HG03378 (cell line): ENCODE results near the gene CDK6.
"Not testable (repeated sequence)": the region's sequence is repeated elsewhere in the genome, so short reads cannot be mapped to it uniquely, and the experiment has no call there.

Experiments used
- ATAC-seq: cut with Tn5 transposase; IDR thresholded peaks from one replicate; pipeline ENCODE4 v1.9.1; 2021; ENCODE audit warnings: mild to moderate bottlenecking, moderate library complexity; ENCODE audit not compliant: unreplicated experiment

CDK6 gene

DNA sequence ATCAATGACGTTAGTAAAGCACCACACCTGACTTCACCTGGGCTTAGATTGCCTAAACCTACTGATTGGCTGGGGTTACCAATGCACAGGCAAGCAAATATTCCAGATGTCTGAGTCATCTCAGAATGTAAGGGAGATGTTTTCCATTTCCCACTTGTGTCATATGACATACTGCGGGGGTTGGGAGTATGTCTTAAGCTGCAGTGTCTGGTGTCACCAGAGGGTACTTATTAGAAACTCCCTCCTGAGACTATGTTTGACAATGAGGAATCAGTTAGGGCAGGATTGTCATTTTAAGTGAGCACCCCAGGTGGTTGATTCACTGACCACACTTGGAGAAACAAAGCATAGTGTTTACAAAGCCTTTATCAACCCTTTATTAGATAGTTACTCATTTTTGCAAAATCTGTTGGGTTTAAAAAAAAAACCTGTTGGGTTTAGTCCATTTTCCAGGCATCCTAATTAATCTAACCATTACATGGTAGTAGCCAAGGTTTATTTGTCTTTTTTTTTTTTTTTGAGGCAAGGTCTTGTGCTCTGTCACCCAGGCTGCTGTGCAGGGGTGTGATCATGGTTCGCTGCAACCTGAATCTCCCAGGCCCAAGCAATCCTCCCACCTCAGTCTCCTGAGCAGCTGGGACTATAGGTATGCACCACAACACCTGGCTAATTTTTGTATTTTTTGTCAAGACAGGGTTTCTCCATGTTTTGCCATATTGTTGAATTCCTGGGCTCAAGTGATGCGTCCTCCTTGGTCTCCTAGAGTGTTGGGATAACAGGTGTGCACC is 72.5 kb downstream of the CDK6 start:
- no peak for ATAC-seq

DNA sequence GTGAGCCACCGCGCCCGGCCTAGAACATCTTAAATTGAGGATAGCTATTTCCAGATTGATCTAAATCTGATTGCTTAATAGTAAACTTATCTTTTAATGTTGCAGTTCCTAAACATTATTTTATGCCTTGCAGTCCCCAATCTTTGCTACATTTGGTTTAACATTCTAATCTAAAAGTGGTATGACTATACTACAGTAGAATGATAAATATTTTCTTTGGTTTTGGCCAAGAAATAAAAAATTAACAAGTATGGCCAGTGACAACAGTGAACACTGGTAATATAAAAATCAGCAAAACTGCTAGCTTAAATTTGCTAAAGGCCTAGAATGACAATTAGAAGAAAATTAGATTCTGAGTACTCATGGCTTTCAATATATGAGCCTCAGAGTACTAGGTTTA is 73.5 kb downstream of the CDK6 start:
- no peak for ATAC-seq

DNA sequence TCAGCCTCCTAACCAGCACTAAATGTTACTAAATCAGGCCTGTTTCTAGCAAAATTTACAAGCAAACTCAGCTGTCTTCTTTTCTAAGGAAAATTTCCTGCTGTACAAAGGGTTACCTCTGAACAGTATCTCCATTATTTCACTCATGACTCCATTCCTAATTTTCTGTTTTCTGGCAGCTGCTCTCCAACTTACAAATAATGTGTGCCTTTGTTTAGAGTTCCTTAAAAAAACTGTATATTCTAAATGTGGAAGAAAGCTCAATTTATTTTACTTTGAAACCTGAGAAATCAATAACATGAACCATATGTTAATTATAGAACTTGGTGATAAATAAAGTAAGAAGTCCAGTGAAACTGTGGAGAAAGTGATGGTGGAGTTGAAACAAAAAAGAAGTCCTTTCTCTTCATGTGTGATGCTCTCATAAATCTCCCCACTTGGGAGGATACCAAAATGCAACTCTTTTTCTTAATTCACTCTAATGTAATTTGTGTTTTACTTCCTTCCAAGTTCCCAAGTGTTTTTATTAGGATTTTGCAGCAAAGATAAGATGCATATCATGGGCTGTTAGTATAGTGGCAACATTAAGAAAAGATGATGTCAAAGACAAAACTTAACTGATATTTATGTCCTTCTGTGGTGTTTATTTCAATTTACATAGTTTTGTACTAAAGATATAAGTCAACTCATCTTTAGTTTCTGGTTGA is 74.8 kb downstream of the CDK6 start:
- ATAC-seq: no peak

DNA sequence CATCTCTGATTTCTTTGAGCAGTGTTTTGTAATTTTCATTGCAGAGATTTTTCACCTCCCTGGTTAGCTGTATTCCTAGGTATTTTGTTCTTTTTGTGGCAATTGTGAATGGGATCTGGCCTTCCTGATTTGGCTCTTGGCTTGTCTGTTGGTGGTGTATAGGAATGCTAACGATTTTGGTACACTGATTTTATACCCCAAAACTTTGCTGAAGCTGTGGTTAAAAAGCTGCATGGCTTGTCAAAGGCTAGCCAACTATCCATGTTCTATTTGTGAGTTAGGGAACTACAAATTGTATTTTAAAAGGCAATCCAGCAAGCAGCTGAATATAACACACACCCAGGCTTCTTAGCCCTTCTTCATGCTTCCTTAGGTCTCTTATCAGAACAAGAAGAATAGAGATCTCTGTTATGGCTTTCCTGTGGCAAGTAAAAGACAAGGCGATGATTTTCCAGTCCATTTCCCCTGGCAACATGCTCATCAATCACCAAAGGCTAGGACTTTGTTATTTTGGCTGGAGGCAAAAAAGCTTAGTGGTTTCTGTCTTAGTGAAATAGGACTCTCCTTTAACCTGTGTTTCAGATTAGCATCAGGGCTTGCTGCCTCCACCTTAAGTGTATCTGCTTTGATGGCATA is 77.5 kb downstream of the CDK6 start:
- ATAC-seq: no peak

DNA sequence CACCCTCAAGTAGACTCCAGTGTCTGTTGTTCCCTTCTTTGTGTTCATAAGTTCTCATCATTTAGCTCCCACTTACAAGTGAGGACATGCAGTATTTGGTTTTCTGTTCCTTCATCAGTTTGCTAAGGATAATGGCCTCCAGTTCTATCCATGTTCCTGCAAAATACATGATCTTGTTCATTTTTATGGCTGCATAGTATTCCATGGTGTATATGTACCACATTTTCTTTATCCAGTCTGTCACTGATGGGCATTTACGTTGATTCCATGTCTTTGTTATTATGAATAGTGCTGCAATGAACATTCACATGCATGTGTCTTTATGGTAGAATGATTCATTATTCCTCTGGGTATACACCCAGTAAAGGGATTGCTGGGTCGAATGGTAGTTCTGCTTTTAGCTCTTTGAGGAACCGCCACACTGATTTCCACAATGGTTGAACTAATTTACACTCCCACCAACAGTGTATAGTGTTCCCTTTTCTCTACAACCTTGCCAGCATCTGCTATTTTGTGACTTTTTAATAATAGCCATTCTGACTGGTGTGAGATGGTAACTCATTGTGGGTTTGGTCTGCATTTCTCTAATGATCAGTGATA is 79.0 kb downstream of the CDK6 start:
- ATAC-seq: not testable (repeated sequence)

DNA sequence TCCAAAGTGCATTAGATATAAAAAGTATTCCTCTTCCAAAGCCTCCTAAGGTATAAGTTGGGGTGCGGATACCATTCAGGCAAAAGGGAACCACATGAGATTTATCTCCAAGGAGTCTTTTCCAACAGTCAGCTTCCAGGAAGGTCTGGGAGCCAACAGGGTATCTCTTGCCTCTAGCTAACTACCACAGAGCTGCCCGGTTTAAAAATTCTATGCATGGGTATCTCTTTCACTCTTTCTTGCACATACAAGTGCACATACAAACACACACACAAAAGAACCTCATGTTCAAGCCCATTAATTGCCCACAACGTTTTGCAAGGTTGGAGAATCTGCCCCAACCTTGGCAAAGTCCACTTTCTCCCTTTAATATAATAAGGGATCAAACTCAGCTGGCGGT is 80.7 kb downstream of the CDK6 start:
- no peak for ATAC-seq

DNA sequence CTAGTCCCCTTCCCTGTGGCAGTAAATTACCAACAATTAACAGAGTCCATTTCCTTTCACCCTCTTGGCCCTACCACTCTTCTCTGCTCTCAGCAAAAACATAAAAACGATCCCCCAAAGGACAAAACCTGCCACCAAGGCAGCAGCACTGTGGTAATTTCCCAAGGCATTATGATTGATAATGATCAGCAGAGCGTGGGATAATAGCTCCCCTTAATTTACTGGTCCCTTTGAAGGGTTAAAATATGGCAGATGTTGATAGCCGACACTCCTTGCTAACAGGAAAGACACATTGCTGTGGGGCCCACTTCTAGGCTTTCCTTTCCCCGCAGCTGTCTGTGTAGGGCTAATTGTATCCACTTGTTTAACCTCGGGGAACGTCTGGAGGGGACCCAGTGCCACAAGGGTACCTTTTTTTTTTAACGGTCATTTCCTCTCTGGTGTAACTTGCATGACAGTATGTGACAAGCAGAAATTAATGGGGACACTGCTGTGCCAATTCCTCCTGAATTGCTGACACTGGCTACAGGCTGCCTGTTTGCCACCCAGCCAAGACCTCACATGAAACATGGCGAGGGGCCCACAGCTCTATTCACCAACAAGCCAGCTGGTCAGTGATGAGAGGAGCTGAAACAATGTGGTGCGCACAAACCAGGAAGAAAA is 81.3 kb downstream of the CDK6 start:
- no peak for ATAC-seq

DNA sequence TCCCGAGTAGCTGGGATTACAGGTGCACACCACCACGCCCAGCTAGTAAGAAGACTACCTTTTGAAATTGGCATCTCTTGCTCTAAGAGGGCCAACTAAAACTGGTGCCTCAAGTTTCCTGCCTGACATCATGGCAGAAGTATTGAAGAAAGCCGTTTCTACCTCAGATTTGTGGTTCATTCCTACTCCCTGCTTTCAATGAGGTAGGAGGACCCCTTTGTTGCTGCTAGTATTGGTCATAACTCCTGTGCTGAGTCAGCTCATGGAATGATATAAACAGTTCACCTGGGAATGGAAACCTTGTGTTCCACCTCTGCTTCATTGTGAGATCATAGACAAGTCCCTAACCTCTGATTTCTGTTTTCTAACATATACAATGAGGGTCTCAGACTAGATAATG is 82.8 kb downstream of the CDK6 start:
- no peak for ATAC-seq

DNA sequence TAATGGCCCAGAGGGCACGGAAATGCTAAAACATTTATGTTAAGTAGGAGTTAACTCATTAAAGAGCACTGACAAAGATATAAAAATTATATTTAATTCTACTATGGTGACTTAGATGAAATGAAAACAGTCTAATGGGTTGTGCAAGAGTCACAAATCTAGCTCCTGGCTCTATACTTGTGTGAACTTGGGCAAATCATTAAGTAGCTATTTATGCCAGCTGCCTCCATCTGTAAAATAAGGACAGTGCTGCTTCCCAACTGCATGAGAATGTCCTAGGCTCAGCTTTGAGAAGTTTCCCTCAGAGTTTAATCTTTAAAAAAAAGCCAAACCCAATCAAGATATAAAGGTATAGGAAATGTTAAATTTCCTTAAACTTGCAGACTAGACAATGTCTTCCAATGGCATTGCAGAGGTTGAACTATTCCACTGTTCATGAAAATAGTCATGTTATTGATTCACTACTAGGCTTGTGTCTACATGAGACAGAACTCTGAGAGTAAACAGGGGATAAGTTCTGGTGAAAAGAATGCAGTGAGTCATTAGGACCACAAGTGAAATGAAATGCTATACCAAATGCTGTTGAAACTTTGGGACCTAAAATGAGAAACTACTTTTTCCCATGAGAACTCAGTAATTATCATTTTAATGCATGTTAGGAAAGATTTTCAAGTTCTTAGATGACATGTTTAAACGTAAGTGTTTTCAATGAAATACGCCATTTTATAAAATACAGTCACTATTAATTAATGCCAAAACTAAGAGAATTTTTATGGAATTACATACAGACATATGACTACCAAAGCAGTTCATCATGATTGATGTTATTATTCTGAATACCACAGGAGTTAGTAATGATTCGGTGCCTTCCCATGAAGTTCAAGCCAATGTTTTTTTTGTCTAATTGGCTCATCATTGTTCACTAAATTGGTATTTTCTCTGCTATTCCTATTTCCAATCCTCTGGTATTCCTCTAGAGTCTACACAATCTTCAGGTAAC is 84.2 kb downstream of the CDK6 start:
- ATAC-seq: no peak

DNA sequence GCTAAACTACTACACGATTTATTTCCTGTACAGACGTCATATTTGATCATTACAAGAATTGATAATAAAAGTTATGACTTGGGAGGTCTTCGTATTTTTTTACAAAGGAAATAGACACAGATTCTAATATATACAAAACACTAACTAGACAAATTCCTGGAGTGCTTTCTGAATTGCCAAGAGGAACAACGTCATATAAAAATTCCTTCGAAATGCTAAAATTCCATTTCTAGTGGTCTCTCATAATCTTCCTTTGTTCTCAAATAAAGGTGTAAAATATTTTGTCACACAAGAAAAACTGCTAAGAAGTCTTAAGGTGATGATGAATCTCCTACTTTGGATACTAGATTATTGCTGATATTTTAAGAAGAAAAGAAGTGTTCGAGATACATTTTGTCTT is 85.4 kb downstream of the CDK6 start:
- ATAC-seq: no peak

DNA sequence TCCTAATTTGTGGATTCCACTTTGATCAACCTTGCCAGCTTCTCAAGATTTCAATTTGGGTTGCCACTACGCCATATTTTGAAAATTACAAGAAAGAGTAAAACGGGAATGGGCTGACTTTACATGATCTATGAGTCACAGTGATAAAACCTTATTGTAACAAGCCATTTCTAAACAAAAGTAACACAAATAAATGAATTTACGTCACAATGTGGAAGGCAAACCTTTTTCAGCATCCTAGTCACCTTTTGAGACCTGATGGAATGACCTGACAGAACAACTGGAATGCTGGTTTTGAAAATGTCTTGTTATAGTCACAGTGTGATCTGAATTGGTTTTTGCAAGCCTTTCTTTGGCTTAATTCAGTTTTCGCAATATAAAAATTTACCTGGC is 85.9 kb downstream of the CDK6 start:
- ATAC-seq: no peak

DNA sequence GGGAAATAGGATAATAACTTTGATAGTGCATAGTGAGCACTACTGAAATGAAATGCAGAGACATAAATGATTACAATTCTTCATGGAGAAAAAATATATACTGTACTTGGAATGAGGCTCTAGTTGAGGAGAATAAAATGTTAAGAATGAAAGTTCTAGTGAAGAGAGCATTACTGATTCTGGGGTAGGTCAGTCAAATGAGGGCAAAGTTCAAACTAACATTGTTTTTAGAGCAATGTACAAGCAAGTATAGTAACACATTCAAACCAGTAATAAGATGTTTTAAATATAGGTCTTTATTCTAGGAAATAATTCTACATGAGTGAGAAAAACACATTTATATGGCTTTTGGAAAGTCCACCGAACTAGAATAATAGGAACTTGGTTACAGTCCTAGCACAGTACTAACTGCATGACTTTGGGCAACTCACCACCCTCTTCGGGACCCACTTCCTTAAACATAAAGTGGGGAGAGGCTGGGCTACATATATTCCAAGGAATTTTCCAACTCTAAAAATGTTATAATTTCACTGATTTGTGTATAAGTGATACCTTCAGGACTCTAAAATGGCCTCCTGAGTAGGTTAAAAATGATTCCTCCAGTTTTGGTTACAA is 86.4 kb downstream of the CDK6 start:
- no peak for ATAC-seq

DNA sequence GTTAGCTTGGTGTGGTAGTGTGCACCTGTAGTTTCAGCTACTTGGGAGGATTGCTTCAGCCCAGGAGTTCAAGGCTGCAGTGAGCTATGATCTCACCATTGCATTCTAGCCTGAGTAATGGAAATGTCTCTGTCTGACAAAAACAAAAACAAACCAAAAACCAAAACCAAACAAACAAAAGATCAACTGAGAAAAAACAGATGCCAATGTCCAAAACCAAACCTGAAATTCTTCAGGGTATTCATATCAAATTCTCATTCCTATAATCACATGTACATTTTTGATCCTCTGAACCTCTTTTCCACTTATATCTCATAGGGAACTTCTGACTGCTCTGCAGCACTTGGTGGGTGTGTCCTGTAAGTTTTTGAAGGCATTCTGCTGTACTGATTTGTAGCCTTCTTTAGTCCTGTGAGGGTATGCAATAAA is 87.0 kb downstream of the CDK6 start:
- ATAC-seq: no peak

DNA sequence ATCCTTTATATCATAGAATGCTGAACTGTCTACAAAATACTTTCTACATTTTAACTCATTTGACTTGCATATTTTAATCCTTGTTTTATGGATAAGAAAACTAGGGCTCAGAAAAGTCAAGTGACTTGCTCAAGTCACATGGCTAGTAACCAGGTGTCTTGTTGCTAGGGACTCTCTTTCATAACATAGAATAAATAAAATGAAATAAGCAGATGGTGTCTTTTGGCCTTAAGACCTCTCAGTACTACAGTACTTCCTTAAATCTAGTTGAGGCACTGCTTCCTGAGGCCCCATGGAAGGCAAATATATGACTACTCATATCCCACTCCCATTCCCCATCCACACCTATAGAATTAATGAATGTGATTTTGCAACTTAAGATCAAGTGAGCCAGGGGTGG is 87.9 kb downstream of the CDK6 start:
- ATAC-seq: no peak

DNA sequence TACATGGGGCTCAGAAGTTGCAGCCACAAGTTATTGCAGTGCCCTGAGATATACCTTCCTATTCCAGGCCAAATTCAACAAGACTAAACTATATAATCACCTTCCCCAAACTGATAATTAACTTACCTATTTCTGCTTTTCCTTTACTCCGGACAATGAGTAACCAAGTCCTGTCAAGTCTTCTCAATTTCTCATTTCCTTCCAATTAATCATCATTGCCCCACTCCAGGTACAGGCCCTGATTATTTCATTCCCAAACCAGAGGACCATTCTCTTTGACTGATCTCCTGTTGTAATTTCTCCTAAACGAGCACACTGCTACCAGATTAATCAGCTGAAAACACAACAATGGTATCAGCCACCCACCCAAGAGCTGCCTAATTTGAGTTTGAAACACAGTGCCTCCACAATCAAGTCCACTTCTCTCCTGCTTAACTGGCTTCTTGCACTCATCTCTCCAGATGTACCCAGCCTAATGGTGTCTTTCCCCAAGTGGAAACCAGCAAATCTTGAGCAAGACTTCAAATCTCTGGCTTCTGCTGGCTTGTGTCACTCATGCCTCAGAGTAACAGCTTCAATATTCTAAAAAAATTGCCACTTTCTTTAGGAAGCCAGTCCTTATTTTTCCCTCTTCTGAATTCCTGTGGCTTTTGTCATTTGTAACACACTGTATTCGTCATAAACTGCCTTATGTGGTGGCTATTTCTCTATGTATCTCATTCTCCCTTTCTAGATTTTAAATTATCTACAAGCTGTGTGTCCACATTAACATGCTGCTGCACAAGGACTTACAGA is 89.1 kb downstream of the CDK6 start:
- ATAC-seq: no peak

DNA sequence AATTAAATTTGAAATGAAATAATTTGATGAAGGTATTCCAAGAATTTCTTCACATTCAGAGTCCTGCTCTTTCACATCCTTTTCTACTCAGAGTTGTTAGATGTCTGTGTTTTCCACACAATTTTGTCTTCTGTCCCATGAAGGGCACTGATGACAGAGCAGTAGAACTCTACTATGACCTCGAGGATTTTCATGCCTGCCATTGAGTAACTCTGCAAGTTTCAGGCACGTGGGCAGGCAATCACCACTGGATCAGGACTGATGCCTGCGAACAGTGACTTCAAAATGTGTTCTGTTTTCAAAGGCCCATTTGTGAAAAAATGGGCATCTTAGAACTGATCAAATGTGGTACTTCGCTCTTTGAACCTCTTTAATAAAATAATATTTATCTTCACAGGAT is 91.1 kb downstream of the CDK6 start:
- no peak for ATAC-seq

DNA sequence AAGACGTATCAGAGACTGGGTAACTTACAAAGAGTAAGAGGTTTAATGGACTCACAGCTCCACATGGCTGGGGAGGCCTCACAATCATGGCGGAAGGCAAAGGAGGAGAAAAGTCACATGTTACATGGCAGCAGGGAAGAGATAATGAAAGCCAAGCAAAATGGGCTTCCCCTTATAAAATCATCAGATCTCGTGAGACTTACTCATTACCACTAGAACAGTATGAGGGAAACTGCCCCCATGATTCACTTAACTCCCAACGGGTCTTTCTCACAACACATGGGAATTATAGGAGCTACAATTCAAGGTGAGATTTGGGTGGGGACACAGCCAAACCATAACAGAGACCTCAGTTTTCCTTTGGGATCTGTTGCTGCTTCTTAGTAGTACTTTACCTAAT is 92.2 kb downstream of the CDK6 start:
- ATAC-seq: not testable (repeated sequence)

DNA sequence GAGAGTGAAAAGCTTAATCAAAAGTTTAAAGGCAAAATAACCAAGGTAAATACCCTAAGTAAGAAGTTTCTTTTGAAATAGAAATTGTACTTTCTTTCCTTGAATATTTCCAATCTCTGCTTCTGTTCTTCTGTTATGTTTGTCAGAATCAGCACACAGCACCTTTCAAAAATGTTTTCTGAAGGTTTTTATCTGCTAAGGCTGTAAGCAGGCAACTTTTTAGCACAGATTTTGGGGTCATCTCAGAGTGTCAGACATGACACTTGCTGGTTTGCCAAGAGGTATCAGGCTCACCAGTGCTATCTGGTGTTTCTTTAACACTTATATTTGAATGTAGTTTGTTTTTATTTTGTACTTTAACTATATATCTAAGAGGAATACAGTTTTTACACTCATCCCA is 94.2 kb downstream of the CDK6 start:
- ATAC-seq: no peak

DNA sequence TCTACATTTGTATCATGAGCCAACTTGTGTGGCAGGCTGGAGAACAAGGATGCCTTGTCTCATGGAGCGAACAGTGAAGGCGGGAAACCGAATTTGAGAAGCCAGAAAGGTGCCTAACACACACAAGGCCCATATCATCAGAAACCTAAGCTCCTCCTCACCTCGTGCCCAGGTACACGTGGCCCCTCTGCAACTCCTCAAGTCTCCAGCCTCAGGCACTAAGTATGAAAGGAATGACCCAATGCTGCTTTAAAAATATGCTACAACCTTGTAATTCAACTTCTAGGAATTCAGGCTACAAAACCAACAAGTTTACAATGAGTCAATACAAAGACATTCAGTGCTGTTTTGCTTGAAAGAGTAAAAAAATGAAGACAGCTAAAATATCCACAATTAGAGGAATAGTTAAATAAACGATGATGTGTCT is 95.7 kb downstream of the CDK6 start:
- ATAC-seq: no peak
